H1 (cell line): ENCODE measurements around the gene SURF4. TPM values are rescaled to one million over a fixed set of nuclear protein-coding genes. Genes with fewer than 3 reads are reported as not detected.

Experiments used
- CTCF ChIA-PET: fragments of 300-600 bp; sonication (Branson Sonifier 250); formaldehyde crosslinking; loops from one replicate; lab custom pipeline; 2021; ENCODE audit not compliant: partially characterized antibody; lab: Charles Lee
- POLR2A ChIA-PET: fragments of 300-600 bp; sonication (Branson Sonifier 250); formaldehyde crosslinking; loops from one replicate; lab custom pipeline; 2021; ENCODE audit warnings: inconsistent platforms; ENCODE audit not compliant: partially characterized antibody; lab: Charles Lee
- DNase-seq, 2 experiments: peaks; one replicate each; pipeline versions ENCODE4 v3.0.0 to v3.0.0-alpha.2; 2010 to 2022; ENCODE audit warnings: low spot score in 2 of 2, low read depth in 1 of 2, mixed read lengths in 1 of 2
- FAIRE-seq: peaks from 2 replicates; lab custom pipeline; 2011; peaks lifted over from hg19 to GRCh38; lab: Jason Lieb, UNC
- H2AFZ ChIP-seq: 2 replicates; pipeline ENCODE4 v1.8.1; 2012; ENCODE audit warnings: low read length, inconsistent platforms
- H2AK5ac ChIP-seq: 2 replicates; pipeline ENCODE4 v1.6.1; 2013; ENCODE audit warnings: low read depth, low read length
- H2BK120ac ChIP-seq: replicated peaks from 2 replicates; pipeline ENCODE3; 2013; ENCODE audit warnings: low read depth, low read length, inconsistent platforms
- H2BK12ac ChIP-seq: 2 replicates; pipeline ENCODE4 v1.6.1; 2013; ENCODE audit warnings: low read depth, low read length
- H2BK15ac ChIP-seq: 2 replicates; pipeline ENCODE4 v1.6.1; 2013; ENCODE audit warnings: low read length
- H2BK20ac ChIP-seq: 2 replicates; pipeline ENCODE4 v1.6.1; 2013; ENCODE audit warnings: low read length
- H2BK5ac ChIP-seq: 2 replicates; pipeline ENCODE4 v1.6.1; 2013; ENCODE audit warnings: low read depth, low read length
- H3K14ac ChIP-seq: 2 replicates; pipeline ENCODE4 v1.6.1; 2013; ENCODE audit warnings: inconsistent platforms; ENCODE audit not compliant: insufficient read length
- H3K18ac ChIP-seq: 2 replicates; pipeline ENCODE4 v1.6.1; 2013; ENCODE audit warnings: low read length; ENCODE audit errors: extremely low read depth
- H3K23ac ChIP-seq: 2 replicates; pipeline ENCODE4 v1.6.1; 2013; ENCODE audit warnings: inconsistent platforms; ENCODE audit not compliant: insufficient read length
- H3K23me2 ChIP-seq: 2 replicates; pipeline ENCODE4 v1.6.1; 2013; ENCODE audit warnings: low read depth, low read length
- H3K27ac ChIP-seq: 2 replicates; pipeline ENCODE4 v1.6.1; 2011; ENCODE audit warnings: low read depth, low read length, inconsistent platforms
- H3K27me3 ChIP-seq, 4 experiments: replicated peaks in 1 of 4; 1 replicate in 1 of 4; 2 replicates in 3 of 4; pipeline versions ENCODE4 v1.6.1 to v1.8.1; 2011 to 2013; ENCODE audit warnings: low read length in 3 of 4, mild to moderate bottlenecking in 3 of 4, inconsistent platforms in 2 of 4, mixed read lengths in 2 of 4, moderate library complexity in 1 of 4; ENCODE audit not compliant: control insufficient read depth in 3 of 4, insufficient read depth in 3 of 4; ENCODE audit errors: extremely low read depth in 1 of 4
- H3K36me3 ChIP-seq, 4 experiments: 2 replicates each; pipeline versions ENCODE4 v1.6.1 to v1.8.1; 2011 to 2013; ENCODE audit warnings: mild to moderate bottlenecking in 4 of 4, low read length in 3 of 4, moderate library complexity in 2 of 4, control low read depth in 1 of 4, inconsistent platforms in 1 of 4; ENCODE audit not compliant: insufficient read depth in 4 of 4, control insufficient read depth in 2 of 4
- H3K4ac ChIP-seq: replicated peaks from 2 replicates; pipeline ENCODE3; 2013; ENCODE audit warnings: low read length, low read depth, mixed read lengths, inconsistent platforms; ENCODE audit not compliant: insufficient read length
- H3K4me1 ChIP-seq, 4 experiments: replicated peaks in 1 of 4; 1 replicate in 1 of 4; 2 replicates in 3 of 4; pipeline versions ENCODE4 v1.6.1 to v1.8.1; 2011 to 2013; ENCODE audit warnings: low read length in 3 of 4, inconsistent platforms in 2 of 4, mixed read lengths in 1 of 4; ENCODE audit not compliant: insufficient read depth in 4 of 4, control insufficient read depth in 3 of 4
- H3K4me2 ChIP-seq, 2 experiments: 2 replicates each; pipeline versions ENCODE4 v1.6.1 to v1.8.1; 2011 to 2013; ENCODE audit warnings: low read depth in 2 of 2, low read length in 2 of 2, control low read depth in 1 of 2, inconsistent platforms in 1 of 2, mild to moderate bottlenecking in 1 of 2; ENCODE audit not compliant: insufficient read depth in 1 of 2
- H3K4me3 ChIP-seq, 4 experiments: fragments of 200-600, 300-600 bp in 1 of 4; sonication (generic), shearing (Covaris generic), sonication (Bioruptor Twin) in 1 of 4; 2 replicates each; pipeline versions ENCODE4 v1.5.1 to v1.8.1; 2011 to 2016; ENCODE audit warnings: low read length in 4 of 4, low read depth in 3 of 4, control low read depth in 2 of 4, inconsistent platforms in 2 of 4, mild to moderate bottlenecking in 2 of 4, mixed read lengths in 1 of 4, moderate library complexity in 1 of 4; ENCODE audit not compliant: insufficient read depth in 2 of 4; ENCODE audit errors: extremely low read depth in 1 of 4
- H3K56ac ChIP-seq: replicated peaks from 2 replicates; pipeline ENCODE3; 2013; ENCODE audit warnings: low read depth, mild to moderate bottlenecking, mixed read lengths, low read length, inconsistent platforms; ENCODE audit not compliant: insufficient read length
- H3K79me1 ChIP-seq: 2 replicates; pipeline ENCODE4 v1.6.1; 2013; ENCODE audit warnings: low read depth, low read length, control low read depth
- H3K79me2 ChIP-seq, 2 experiments: 2 replicates each; pipeline versions ENCODE4 v1.6.1 to v1.8.1; 2012 to 2013; ENCODE audit warnings: low read length in 2 of 2, mild to moderate bottlenecking in 2 of 2, inconsistent platforms in 1 of 2; ENCODE audit not compliant: insufficient read depth in 2 of 2, control insufficient read depth in 1 of 2
- H3K9ac ChIP-seq, 4 experiments: replicated peaks in 1 of 4; 1 replicate in 1 of 4; 2 replicates in 3 of 4; pipeline versions ENCODE4 v1.6.1 to v1.8.1; 2011 to 2013; ENCODE audit warnings: low read depth in 3 of 4, low read length in 3 of 4, control low read depth in 2 of 4, mild to moderate bottlenecking in 2 of 4, moderate library complexity in 2 of 4, inconsistent platforms in 1 of 4; ENCODE audit errors: extremely low read depth in 1 of 4
- H3K9me3 ChIP-seq, 2 experiments: 2 replicates each; pipeline versions ENCODE4 v1.6.1 to v1.8.1; 2012 to 2013; ENCODE audit warnings: mild to moderate bottlenecking in 2 of 2, moderate library complexity in 2 of 2, control low read depth in 1 of 2, inconsistent platforms in 1 of 2, low read depth in 1 of 2, low read length in 1 of 2, mixed read lengths in 1 of 2; ENCODE audit not compliant: insufficient read depth in 2 of 2
- H4K20me1 ChIP-seq, 2 experiments: replicated peaks in 1 of 2; 2 replicates each; pipeline versions ENCODE3 to v1.8.1; 2011 to 2013; ENCODE audit warnings: inconsistent platforms in 2 of 2, low read length in 2 of 2, mild to moderate bottlenecking in 1 of 2; ENCODE audit not compliant: insufficient read depth in 2 of 2, control insufficient read depth in 1 of 2
- H4K5ac ChIP-seq: 2 replicates; pipeline ENCODE4 v1.6.1; 2013; ENCODE audit warnings: low read length, low read depth, mixed read lengths, inconsistent platforms; ENCODE audit not compliant: insufficient read length
- H4K8ac ChIP-seq: 2 replicates; pipeline ENCODE4 v1.8.0; 2013; ENCODE audit warnings: mild to moderate bottlenecking, moderate library complexity, low read length, inconsistent platforms; ENCODE audit not compliant: insufficient read depth; ENCODE audit errors: extremely low read depth
- H4K91ac ChIP-seq: replicated peaks from 2 replicates; pipeline ENCODE3; 2013; ENCODE audit warnings: low read length, mixed read lengths, inconsistent platforms; ENCODE audit not compliant: insufficient read length
- CEBPB ChIP-seq: IDR thresholded peaks from 2 replicates; pipeline ENCODE4 v1.6.1; 2012; ENCODE audit warnings: low read depth, low read length
- POLR2AphosphoS5 ChIP-seq: IDR thresholded peaks from 2 replicates; pipeline ENCODE4 v1.6.1; 2011; ENCODE audit warnings: low read depth, low read length
- WGBS, 2 experiments: shearing (Covaris generic) in 1 of 2; methylation state at CpG; one replicate each; pipeline versions ENCODE4 v1.1.6 to v1.1.7; 2013 to 2015; ENCODE audit warnings: low lambda C conversion rate in 2 of 2, mixed read lengths in 2 of 2, inconsistent platforms in 1 of 2, low coverage in 1 of 2, missing lambda C conversion rate in 1 of 2; ENCODE audit not compliant: insufficient replicate concordance in 2 of 2, insufficient coverage in 1 of 2, insufficient read length in 1 of 2; ENCODE audit errors: extremely low coverage in 1 of 2, missing lambda C conversion rate in 1 of 2; 5-methylcytosine and 5-hydroxymethylcytosine counted together
- polyA plus RNA-seq, 7 experiments: library from polyadenylated mRNA; depleted of rRNA in 3 of 7; stranded (reverse) in 5 of 7; unstranded in 2 of 7; fragments of >200 nt in 5 of 7; fragments of 200-250 nt in 2 of 7; gene quantifications; 1 replicate in 5 of 7; 2 replicates in 1 of 7; 4 replicates in 1 of 7; pipeline versions ENCODE4 v1.2.1 to v1.2.3, GENCODE V29; 2011 to 2013; ENCODE audit warnings: missing spikeins in 2 of 7, mixed read lengths in 2 of 7
- total RNA-seq: library from RNA; stranded (reverse); fragmentation: NEBNext Ultra II Directional; extraction: Animal tissue kit (Norgen Biotek cat#: 25700); gene quantifications from 2 replicates; pipeline ENCODE4 v1.2.1, GENCODE V29; 2021

SURF4 gene
- total and polyA plus RNA-seq, 2 of the 8 experiments (the other 6 are each of a cell fraction or from before 2014, with no cell fraction given), result 176 to 182 TPM

DNA sequence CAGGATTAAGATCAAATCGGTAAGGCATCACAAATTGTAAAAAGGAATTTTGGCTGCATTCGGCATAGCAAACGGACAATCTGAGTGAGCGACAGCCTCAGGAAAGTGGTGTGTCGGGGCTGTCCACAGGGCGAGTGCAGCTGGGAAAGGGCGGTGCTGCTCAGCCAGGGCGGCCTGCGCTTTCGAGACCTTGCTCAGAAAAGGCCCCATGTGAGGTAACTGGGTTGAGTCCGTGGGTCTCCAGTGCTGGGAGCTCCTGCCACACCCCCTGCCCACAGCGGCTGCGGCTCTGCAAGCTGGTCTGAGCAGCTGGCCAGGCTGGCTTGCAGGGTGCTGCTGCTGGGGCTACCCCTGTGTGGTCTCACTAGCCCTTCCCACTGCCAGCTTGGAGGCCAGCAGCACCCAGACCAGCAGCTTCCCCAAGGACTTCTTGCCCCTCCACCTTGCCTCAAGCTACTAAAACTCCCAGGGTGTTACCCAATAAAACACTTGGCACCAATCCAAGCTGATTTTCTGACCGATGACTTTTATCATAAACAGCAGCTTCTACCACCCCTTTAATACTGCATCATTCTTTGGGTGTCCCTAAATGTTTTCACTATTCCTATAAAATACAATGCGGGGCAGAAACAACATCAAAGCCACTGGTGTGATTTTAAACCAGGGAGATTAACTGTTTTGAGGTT lies 13.4 kb downstream of the SURF4 start:
- ChIA-PET POLR2A (interaction anchor here (0.9 to 19.9 kb wide), 10 partner anchors 9 to 112 kb away, joined by 3 to 461 read pairs (median 6); partner anchors contain the start of genes MED22, RPL7A, SURF1 and SURF2), CTCF (interaction anchor here (0.6 to 3.1 kb wide), 10 partner anchors 11 to 124 kb away, joined by 3 to 23 read pairs (median 3); no protein-coding TSS in a partner anchor)
- no peak overlapping the region for H4K5ac ChIP-seq
- no peak for FAIRE-seq
- no peak overlapping the region for H3K4me2 ChIP-seq
- H2BK5ac ChIP-seq, result no peak overlapping the region
- H3K56ac ChIP-seq, result no peak overlapping the region
- no peak overlapping the region for H3K14ac ChIP-seq
- peaks cover 0 to 18% of the 10 kb centered on the region in 2 experiments; a peak in 1 of 4 replicates for H3K79me2 ChIP-seq
- H3K4ac ChIP-seq, result no peak overlapping the region
- H4K20me1 ChIP-seq, result peaks cover 23 to 31% of the 10 kb centered on the region in 2 experiments
- no peak overlapping the region for H3K18ac ChIP-seq
- H4K8ac ChIP-seq, result no peak overlapping the region
- H3K23me2 ChIP-seq, result no peaks in the 10 kb centered on the region
- H3K9me3 ChIP-seq, result no peaks in the 10 kb centered on the region
- H2BK15ac ChIP-seq, result no peak overlapping the region
- H4K91ac ChIP-seq, result no peak overlapping the region
- no peak overlapping the region for H2AK5ac ChIP-seq
- H3K4me1 ChIP-seq, result peaks cover 0 to 2% (median under 1%) of the 10 kb centered on the region in 4 experiments; a peak in 2 of 7 replicates
- DNase-seq, result no peak
- no peaks in the 10 kb centered on the region for H3K27me3 ChIP-seq
- WGBS, 2 experiments, result 91% methylated on average over 15 of the region's 15 CpGs; no CpG with 5 or more reads in 1 of the 2 experiments
- no peak overlapping the region for H2BK120ac ChIP-seq
- H3K36me3 ChIP-seq, result peaks cover 15 to 60% (median 48%) of the 10 kb centered on the region in 4 experiments
- H3K23ac ChIP-seq, result no peak overlapping the region
- no peak overlapping the region for H3K9ac ChIP-seq
- H2BK20ac ChIP-seq, result no peak overlapping the region
- peaks cover 11% of the 10 kb centered on the region for H3K79me1 ChIP-seq
- no peak for TF ChIP-seq CEBPB
- TF ChIP-seq POLR2AphosphoS5, result peak; percentile 23; the same call in 1 of the 2 replicates
- no peak overlapping the region for H3K27ac ChIP-seq
- no peak overlapping the region for H2AFZ ChIP-seq
- no peak overlapping the region for H2BK12ac ChIP-seq
- no peak overlapping the region for H3K4me3 ChIP-seq
